Sciatic nerve (tissue), 2 donors: ENCODE data around the gene SLC25A26. TPM values are rescaled to one million over a fixed set of nuclear protein-coding genes. Genes with fewer than 3 reads are reported as not detected.
"Not testable (repeated sequence)": the region's sequence is repeated elsewhere in the genome, so short reads cannot be mapped to it uniquely, and the experiment has no call there.

Source experiments
- ATAC-seq: fragments of 200-7000 bp; cut with Tn5 transposase; one replicate; pipeline ENCODE4 v1.9.1; 2020; ENCODE audit warnings: mild to moderate bottlenecking, moderate library complexity
- DNase-seq: peaks from one replicate; pipeline ENCODE4 v3.0.0-alpha.2; 2020; ENCODE audit warnings: low spot score
- intact Hi-C: fragments of 100-400 bp; cut with DNase I; formaldehyde crosslinking; loops from one replicate; pipeline ENCODE4 v1.14.2; 2022
- total RNA-seq: library from RNA; stranded (reverse); fragmentation: NEBNext Ultra II Directional; extraction: Animal tissue kit (Norgen Biotek cat#: 25700); gene quantifications from one replicate; pipeline ENCODE4 v1.2.1, GENCODE V29; 2021
- donor health status: DM: no; HTN: no; CAD: no.
- donor health status: DM: no; HTN: no; CAD: no.

The SLC25A26 gene
- total RNA-seq, 1 donor from 2014 or later: 16.4 TPM

DNA sequence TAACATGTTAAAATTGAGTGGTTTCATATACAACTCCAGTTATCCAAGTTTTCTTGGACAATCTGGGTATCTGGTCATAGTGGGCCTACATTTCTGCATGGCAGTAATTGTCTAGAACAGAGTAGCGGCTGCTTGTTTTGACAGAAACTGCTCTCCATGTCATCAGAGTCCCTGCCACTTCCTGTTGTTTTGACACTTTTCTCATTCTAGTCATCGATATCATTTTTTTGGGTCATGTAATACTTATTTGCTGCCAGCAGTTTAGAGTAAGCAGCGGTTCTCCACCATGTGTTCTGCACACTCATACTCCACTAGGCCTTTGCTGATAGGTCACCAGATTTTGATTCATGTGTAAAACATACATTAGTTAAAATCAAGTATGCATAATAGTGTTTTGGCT lies 81.5 kb downstream of the SLC25A26 start:
- DNase-seq (no peak), ATAC-seq (peak; percentile 34)
- intact Hi-C loops: no loop called here

DNA sequence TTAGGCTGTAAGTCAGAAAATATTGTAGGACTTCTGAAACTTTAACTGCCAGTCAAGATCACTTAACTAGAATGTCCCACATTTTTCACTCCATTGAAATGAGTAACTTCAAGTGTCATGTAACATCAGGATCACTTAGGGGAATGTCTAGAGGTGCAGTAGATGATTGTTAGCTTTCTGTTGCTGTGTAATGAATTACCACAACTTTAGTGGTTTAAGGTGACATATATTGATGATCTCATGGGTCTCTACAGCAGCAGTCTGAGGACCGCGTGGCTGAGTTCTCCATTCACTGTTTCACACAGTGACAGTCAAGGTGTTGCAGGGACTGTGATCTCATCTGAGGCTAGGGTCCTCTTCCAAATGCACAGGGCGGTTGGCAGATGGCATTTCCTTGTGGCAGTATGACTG lies 82.7 kb downstream of the SLC25A26 start:
- ATAC-seq (no peak), DNase-seq (no peak)
- intact Hi-C loops: no loop called here

DNA sequence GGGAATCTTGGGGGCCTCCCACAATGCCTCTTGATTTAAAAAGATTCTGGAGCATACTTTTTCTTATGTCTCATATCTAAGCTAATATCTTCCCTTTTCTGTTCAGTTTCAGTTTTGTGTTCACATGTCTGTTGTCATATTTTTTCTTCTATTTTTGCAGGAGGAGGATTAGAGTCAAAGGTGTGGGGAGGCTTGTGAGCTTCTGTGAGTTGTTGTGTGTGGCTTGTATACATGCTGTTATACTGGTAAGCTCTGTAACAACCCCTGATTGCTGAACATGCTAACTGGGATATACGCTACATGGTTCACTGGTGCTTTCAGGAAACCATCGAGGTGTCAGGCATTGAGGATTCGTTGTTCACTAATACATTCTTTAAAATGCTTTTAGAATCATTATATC lies 83.5 kb downstream of the SLC25A26 start:
- DNase-seq (no peak), ATAC-seq (no peak)
- intact Hi-C loops: no loop called here

DNA sequence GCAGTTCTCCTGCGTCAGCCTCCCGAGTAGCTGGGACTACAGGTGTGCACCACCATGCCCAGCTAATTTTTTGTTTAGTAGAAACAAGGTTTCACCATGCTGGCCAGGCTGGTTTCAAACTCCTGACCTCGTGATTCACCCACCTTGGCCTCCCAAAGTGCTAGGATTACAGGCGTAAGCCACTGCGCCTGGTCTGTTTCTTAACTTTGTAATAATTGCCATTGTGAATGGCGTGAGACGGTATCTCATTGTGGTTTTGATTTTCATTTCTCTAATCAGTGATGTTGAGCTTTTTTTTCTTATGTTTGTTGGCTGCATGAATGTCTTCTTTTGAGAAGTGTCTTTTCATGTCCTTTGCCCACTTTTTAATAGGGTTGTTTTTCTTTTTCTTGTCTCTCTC lies 85.3 kb downstream of the SLC25A26 start:
- intact Hi-C loops, DNase-seq, ATAC-seq: not testable (repeated sequence)

DNA sequence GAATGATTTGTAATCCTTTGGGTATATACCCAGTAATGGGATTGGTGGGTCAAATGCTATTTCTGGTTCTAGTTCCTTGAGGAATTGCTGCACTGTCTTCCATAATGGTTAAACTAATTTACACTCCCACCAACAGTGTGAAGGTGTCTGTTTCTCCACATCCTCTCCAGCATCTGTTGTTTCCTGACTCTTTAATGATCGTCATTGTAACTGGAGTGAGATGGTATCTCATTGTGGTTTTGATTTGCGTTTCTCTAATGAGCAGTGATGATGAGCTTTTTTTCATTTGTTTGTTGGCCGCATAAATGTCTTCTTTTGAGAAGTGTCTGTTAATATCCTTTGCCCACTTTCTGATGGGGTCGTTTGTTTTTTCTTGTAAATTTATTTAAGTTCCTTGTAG lies 86.2 kb downstream of the SLC25A26 start:
- ATAC-seq, DNase-seq, intact Hi-C loops: not testable (repeated sequence)

DNA sequence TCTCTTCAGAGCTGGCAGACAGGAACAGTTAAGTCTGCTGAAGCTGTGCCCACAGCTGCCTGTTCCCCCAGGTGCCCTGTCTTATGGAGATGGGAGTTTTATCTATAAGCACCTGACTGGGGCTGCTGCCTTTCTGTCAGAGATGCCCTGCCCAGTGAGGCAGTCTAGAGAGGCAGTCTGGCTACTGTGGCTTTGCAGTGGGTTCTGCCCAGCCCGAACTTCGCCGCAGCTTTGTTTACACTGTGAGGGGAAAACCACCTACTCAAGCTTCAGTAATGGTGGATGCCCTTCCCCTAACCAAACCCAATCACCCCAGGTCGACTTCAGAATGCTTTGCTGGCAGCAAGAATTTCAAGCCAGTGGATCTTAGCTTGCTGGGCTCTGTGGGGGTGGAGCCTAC lies 91.2 kb downstream of the SLC25A26 start:
- DNase-seq: no peak
- intact Hi-C loops: no loop called here
- no peak for ATAC-seq

DNA sequence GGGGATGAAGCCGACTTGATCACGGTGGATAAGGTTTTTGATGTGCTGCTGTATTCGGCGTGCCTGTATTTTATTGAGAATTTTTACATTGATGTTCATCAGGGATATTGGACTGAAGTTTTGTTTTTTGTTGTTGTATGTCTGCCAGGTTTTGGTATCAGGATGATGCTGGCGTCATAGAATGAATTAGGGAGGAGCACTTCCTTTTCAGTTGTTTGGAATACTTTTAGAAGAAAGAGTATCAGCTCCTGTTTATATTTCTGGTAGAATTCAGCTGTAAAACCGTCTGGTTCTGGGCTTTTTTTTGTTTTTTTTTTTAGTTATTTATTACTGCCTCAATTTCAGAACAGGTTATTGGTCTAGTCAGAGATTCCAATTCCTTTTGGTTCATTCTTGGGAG lies 93.7 kb downstream of the SLC25A26 start:
- intact Hi-C loops: no loop called here
- no peak for DNase-seq
- ATAC-seq: no peak

DNA sequence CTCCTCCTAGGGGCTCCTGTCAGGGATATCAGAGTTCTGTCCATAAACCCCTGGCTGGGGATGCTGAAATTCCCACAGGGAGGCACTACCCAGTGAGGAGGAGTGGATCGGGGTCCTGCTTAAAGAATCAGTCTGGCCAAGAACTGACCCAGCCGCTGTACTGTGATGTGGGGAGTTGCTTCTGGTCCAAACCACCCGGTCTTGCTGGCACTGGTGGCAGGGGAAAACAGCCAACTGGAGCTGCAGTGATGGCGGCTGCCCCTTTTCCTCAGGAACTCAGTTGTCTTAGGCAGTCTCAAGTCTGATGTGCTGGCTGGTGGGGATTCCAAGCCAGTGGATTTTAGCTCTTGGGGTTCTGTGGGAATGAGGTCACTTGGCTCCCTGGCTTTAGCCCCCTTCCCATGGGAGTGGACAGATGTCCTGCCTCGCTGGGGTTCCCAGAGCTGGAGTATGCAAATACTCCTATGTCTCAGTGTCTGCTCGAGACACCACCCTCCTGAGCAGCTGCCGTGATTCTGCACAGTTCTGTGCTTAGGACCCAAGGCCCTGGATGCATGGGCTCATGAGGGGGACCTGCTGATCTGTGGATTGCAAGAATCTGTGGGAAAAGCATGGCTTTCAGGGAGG lies 97.1 kb downstream of the SLC25A26 start:
- no peak for DNase-seq
- no peak for ATAC-seq
- intact Hi-C loops: no loop called here

DNA sequence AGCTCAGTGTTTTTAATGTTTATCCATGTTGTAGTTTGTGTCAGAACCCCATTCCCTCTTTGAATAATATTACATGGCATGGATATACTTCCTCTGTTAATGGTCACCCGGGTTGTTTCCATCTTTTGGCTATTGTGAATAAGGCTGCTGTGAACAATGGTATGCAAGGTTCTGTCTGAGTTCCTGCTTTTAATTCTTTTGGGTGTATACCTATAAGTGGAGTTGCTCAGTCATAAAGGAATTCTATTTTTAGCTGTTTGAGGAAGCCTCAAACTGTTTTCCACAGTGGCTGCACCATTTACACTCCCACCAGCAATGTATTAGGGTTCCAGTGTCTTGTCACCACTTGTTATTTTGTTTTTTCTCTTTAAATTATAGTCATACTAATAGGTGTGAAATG lies 99.6 kb downstream of the SLC25A26 start:
- ATAC-seq (no peak), DNase-seq (no peak)
- intact Hi-C loops: no loop called here

DNA sequence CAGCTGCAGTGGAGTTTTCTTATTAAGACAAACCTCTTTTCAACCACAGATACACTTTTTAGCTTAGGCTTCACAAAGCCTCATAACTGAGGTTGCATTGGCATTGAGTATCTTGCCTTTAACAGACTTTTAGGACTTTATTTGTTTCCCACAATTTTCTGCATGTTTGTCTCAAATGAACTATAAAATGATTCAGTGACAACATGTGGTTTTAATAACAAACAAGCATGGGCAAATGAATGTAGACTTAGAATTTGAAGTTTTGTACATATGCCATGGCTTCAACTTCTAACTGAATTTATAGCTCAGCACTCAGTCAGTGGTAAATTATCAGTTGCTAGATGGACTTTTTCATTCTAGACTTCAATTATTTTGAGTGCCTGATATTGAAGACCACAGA lies 101.6 kb downstream of the SLC25A26 start:
- ATAC-seq: no peak
- intact Hi-C loops: no loop called here

DNA sequence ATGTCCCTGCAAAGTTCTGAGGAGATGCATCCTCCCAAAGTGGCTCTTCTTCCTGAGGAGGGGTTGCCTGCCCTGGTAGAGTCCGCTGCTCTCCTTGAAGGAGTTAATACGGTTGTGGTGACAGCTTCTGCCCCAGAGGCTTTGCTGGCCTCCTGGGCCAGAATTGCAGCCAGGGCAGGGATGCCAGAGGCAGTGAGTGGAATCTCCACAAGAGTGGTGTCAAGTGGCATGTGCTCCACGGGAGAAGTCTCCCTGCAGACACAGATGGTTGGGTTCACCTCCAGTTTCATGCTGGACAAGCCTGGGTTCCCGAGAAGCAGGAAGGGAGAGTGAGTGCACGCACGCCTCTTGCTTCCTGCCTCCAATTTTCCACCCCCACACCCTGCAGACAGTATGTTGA lies 105.5 kb downstream of the SLC25A26 start:
- DNase-seq (no peak), ATAC-seq (peak; percentile 17)
- intact Hi-C loops: no loop called here

More for the DNA sequence above, 101.6 kb downstream of the SLC25A26 start:
- no peak for DNase-seq

DNA sequence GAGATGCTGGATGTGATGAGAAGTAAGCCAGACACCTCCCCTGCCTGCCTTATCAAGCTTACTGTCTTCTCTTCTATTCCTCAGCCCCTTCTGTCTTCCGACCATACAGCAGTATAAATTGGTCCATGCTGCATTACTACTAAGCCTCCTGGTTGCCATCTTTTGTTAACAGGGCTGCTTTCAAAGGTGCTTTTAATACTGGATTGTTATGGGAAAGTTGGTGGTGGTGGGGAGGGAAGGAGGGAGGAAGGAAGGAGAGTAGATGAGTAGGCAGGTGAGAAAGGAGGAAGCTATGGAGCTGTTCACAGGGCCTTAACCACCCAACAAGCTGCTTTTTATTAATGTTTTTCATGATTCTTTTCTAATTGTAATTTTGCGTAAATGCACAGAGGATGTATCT lies 114.9 kb downstream of the SLC25A26 start:
- DNase-seq (no peak), ATAC-seq (no peak)
- intact Hi-C loops: no loop called here

DNA sequence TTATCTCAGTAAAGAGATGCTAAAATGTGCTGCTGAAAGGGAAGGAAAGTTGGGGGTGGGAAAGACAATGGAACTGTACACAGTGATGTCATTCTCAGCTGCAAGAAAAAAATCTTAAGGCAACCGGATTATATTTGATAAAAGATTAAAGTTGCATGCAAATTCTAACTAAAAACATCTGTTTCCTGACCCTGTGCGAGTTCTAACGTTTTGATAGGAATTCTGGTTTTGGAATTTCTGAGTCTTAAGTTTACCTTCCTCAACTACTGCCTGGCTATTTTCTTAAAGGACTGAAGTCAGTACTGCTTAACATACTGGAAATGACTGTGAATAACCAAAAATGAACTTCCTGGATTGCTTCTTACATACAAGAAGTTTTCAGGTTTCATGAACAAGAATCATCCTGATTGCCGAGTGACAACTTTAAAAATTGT lies 115.5 kb downstream of the SLC25A26 start:
- intact Hi-C loops: no loop called here
- ATAC-seq (no peak), DNase-seq (no peak)

DNA sequence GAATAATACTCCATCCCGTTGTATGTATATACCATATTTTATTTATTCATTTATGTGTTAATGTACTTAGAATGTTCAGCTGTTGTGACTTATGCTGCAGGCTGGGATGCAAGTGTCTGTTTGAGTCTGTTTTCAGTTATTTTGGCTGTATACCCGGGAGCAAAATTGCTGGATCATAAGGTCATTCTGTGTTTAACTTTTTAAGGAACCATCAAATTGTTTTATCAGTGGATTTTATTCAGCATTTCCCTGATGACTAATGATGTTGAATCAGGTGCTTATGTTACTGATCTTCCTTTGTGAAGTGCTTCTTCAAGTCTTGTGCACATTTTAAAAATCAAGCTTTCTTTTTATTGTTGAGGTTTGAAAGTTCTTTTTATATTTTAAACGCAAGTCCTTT lies 118.1 kb downstream of the SLC25A26 start:
- DNase-seq: no peak
- intact Hi-C loops: no loop called here

DNA sequence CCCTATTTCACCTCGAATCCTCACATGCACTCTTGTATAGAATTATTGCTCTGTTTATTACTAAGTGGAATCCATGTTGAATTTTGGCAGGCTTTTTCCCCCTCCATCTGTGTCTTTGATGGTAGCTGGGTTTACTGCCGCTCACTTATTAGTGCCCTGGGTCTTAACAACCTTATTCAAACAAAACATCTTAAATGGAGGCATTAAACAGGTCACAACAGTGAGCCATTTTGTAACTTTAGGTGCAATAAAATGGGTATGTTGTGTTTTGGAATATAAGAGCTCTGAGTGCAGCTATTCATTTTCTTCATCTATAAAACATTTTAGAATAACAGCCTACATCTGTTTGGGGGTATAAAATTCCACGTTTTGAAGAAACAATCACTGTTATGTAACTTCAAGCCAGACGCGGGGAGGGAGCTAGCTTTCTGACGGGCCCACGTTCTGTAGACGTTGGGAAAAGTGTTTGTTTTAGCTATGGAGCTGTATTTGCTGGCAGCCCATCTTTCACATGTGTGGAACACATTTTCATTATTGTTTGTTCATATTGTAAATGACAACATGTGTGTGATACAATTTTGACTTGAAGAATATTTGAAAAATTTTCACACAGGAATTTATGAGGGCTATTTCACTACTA lies 122.0 kb downstream of the SLC25A26 start:
- no peak for ATAC-seq
- intact Hi-C loops: no loop called here

More for the DNA sequence above, 118.1 kb downstream of the SLC25A26 start:
- ATAC-seq: peak; percentile 53

DNA sequence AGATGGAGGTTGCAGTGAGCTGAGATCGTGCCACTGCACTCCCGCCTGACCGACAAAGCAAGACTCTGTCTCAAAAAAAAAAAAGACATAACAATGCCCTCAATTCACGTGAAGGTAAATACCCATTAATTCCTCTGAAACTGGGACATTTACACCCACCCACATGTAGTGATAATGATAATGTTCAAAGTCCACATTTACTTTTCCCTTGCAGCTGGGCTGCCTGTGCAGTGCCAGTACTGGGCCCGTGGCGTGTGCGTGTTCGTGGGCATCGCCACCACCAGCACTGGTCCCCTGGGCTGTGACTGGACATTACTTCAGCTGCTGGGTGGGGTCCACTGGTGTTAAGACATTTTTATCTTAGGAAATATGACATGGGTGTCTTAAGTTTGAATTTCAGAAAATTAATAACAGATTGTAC lies 123.6 kb downstream of the SLC25A26 start:
- DNase-seq (no peak), ATAC-seq (no peak)
- intact Hi-C loops: no loop called here

More for the DNA sequence above, 122.0 kb downstream of the SLC25A26 start:
- DNase-seq: no peak

DNA sequence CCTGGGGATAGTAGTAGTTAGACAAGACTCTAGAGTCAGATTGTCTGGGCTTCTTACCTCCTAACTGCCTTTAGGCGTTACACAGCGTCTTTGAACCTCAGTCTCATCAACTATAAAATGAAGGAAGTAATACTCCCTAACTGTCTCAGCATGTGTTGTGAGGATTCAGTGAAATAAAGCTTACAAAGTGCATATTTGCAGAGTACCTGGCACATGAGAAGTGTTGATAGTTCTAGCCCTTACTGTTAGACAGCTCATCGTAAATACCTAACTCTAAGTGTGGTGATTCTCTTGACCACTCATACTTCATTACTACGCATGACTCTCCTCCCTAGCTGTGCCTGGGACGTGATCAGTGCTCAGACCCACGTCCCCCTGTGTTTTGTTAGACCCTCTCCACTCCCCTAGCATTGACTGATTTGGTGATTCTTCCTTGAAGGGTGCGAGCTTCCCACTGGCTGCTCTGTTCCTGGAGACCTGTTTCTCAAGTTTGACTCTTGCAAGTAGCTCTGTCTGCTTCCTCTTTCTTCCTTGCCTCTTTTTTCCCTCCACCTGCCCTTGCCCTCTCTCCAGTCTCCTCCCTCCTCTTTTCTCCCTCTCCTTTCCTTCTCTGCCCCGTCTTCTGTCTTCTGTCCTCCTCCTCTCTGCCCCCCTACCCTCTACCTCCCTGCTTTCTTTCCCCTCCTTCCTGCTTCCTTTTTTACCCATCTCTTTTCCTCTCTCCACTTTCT lies 124.2 kb downstream of the SLC25A26 start:
- intact Hi-C loops: no loop called here
- ATAC-seq (no peak), DNase-seq (no peak)

DNA sequence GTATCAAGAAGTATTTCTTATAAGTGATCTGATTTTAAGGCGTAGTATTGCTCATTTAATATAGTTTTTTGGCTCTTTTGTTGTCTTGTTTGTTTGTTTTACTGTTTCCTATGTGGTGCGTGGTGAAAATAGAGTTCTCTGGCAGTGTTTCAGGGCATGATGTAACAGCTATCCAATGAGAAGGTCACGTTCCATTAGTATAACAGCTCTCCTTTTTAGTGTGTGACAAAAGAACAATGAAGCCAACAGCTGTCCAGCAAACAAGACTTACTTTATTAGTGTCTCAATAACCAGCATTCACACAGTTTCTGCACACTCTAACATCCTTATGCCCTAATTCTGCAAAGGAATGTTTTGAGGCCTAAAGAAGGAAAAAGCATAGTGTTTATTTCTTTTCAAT lies 127.9 kb downstream of the SLC25A26 start:
- DNase-seq (no peak), ATAC-seq (peak; percentile 75)
- intact Hi-C loops: no loop called here

DNA sequence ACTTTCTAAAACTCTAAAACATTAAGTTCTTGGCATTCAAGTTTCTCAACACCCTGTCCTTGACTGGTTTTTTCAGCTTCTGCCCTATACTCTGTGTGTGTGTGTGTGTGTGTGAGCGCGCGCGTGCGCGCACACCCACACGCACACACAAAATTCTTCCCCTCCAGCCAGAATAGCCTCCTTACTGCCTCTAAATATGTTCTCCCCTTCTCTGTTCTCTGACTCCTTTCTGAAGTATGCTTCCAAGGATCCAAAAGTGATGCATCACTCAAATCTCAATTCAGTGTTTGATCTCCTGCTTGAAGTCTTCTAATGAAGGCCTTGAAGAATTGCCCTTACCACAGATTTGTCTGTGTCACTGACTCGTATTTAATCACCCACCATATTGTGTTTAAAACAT lies 129.8 kb downstream of the SLC25A26 start:
- ATAC-seq: no peak
- DNase-seq: no peak
- intact Hi-C loops: no loop called here

DNA sequence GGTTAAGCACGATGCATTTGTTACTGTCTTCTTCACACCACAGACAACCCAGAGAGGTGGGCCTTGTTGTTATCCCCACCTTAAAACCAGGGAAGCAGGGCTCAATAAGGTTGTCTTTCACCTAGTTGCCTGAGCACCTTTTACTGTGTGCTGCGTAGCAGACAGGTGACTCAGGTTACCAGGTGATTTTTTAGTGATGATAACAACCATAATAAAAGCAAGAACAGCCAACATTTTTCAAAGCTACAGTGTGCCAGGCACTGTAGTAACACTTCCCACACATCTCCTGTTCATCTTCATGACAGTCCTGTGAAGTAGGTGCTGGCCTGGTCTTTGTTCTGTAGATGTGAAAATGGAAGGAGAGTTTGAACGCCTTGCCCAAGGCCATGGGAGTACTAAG lies 132.2 kb downstream of the SLC25A26 start:
- ATAC-seq: no peak
- intact Hi-C loops: no loop called here
- no peak for DNase-seq
